ENCODE results near the gene SPOCK2.

GRCh38 chr10:72134785-72135767 is 46.7 kb upstream of the SPOCK2 start:
- TF ChIP-seq CTCF (conservative IDR thresholded peaks at IDR 0.05) (no peak), ZFX (IDR thresholded peaks at IDR 0.05) (no peak)
